HepG2 (cell line): ENCODE results near the gene SLC22A5. TPM values are rescaled to one million over a fixed set of nuclear protein-coding genes. Genes with fewer than 3 reads are reported as not detected.

ENCODE experiments used
- ATAC-seq: fragments of 200-7000 bp; cut with Tn5 transposase; 3 replicates; pipeline ENCODE4 v1.9.1; 2020; ENCODE audit warnings: mild to moderate bottlenecking, moderate library complexity
- BruUV-seq: library from RNA; stranded (reverse); fragments of 400-500 nt; replicated peaks from 2 replicates; lab custom pipeline; 2021; lab: Mats Ljungman, UMichigan
- CTCF ChIA-PET: fragments of 300-600 bp; formaldehyde crosslinking; extraction: SDS; loops from one replicate; lab custom pipeline; 2021; ENCODE audit warnings: low total read pairs, inconsistent platforms, low intra/inter-chr PET ratio; lab: Yijun Ruan, JAX
- POLR2A ChIA-PET: fragments of 350-600 bp; sonication (Branson Sonifier 250); formaldehyde crosslinking; loops from one replicate; lab custom pipeline; 2020; ENCODE audit warnings: antibody characterized with exemption, inconsistent platforms; lab: Yijun Ruan, JAX
- DNase-seq: peaks from one replicate; pipeline ENCODE4 v3.0.0-alpha.2; 2015; ENCODE audit warnings: low spot score
- FAIRE-seq: peaks from 3 replicates; lab custom pipeline; 2011; peaks lifted over from hg19 to GRCh38; lab: Jason Lieb, UNC
- H2AFZ ChIP-seq: one replicate; pipeline ENCODE4 v1.6.1; 2011; ENCODE audit warnings: low read length, inconsistent platforms
- H3K27ac ChIP-seq: fragments of 300-600 bp; 3 replicates; pipeline ENCODE4 v1.8.0; 2011; ENCODE audit warnings: mixed run types, mild to moderate bottlenecking, mixed read lengths, low read length, inconsistent platforms; ENCODE audit not compliant: insufficient read depth; ENCODE audit errors: extremely low read length
- H3K27me3 ChIP-seq, 2 experiments: fragments of 200-600 bp in 1 of 2; 2 replicates in 1 of 2; 3 replicates in 1 of 2; pipeline versions ENCODE4 v1.6.0 to v1.8.0; 2011; ENCODE audit warnings: low read length in 2 of 2, mild to moderate bottlenecking in 2 of 2, moderate library complexity in 2 of 2, inconsistent platforms in 1 of 2; ENCODE audit not compliant: insufficient read depth in 2 of 2, control insufficient read depth in 1 of 2
- H3K36me3 ChIP-seq, 2 experiments: fragments of 200-600 bp in 1 of 2; replicated peaks in 1 of 2; 2 replicates in 1 of 2; 3 replicates in 1 of 2; pipeline versions ENCODE4 v1.5.1 to v1.8.0; 2011; ENCODE audit warnings: low read length in 2 of 2, inconsistent platforms in 1 of 2; ENCODE audit not compliant: insufficient read depth in 2 of 2, control insufficient read depth in 1 of 2
- H3K4me1 ChIP-seq: 2 replicates; pipeline ENCODE4 v1.5.1; 2012; ENCODE audit warnings: low read length, inconsistent platforms; ENCODE audit not compliant: insufficient read depth
- H3K4me2 ChIP-seq: 2 replicates; pipeline ENCODE4 v1.6.0; 2011; ENCODE audit warnings: low read depth, low read length, inconsistent platforms
- H3K4me3 ChIP-seq, 3 experiments: fragments of 200-600 bp in 1 of 3; sonication (generic), shearing (Covaris generic) in 1 of 3; replicated peaks in 1 of 3; 2 replicates each; pipeline ENCODE4 v1.5.1; 2011 to 2016; ENCODE audit warnings: low read length in 3 of 3, inconsistent platforms in 2 of 3, low read depth in 2 of 3, mild to moderate bottlenecking in 2 of 3, control low read depth in 1 of 3, mixed read lengths in 1 of 3; ENCODE audit not compliant: insufficient read depth in 1 of 3
- H3K79me2 ChIP-seq: one replicate; pipeline ENCODE4 v1.6.1; 2011; ENCODE audit warnings: low read length, inconsistent platforms; ENCODE audit not compliant: insufficient read depth
- H3K9ac ChIP-seq: 2 replicates; pipeline ENCODE4 v1.6.0; 2011; ENCODE audit warnings: mild to moderate bottlenecking, low read depth, low read length, inconsistent platforms; ENCODE audit not compliant: insufficient read depth
- H3K9me3 ChIP-seq: 2 replicates; pipeline ENCODE4 v1.5.1; 2012; ENCODE audit warnings: mild to moderate bottlenecking, low read length
- H4K20me1 ChIP-seq: 2 replicates; pipeline ENCODE4 v1.6.0; 2011; ENCODE audit warnings: inconsistent platforms, mild to moderate bottlenecking, low read length, moderate library complexity; ENCODE audit not compliant: insufficient read depth
- CEBPB ChIP-seq: IDR thresholded peaks from 2 replicates; pipeline ENCODE4 v1.6.1; 2011; ENCODE audit warnings: low read depth, low read length, improper control_type of control experiment, borderline replicate concordance
- FOXK2 ChIP-seq: fragments of 450-650 bp; IDR thresholded peaks from 2 replicates; pipeline ENCODE4 v1.6.1; 2016
- HNF4A ChIP-seq: sonication (generic); formaldehyde crosslinking; IDR thresholded peaks from 2 replicates; pipeline ENCODE4 v1.4.0; 2020; ENCODE audit warnings: missing genetic modification reagents
- LCORL ChIP-seq, 2 experiments: fragments of 450-650 bp in 1 of 2; sonication (generic) in 1 of 2; formaldehyde crosslinking in 1 of 2; IDR thresholded peaks; 2 replicates each; pipeline versions ENCODE4 v1.5.0 to v1.6.1; 2017 to 2020; ENCODE audit warnings: antibody characterized with exemption in 1 of 2, missing genetic modification reagents in 1 of 2
- MTA1 ChIP-seq: sonication (generic); formaldehyde crosslinking; IDR thresholded peaks from 2 replicates; pipeline ENCODE4 v1.4.0; 2020; ENCODE audit warnings: missing genetic modification reagents, mild to moderate bottlenecking, borderline replicate concordance
- MXI1 ChIP-seq: IDR thresholded peaks from 3 replicates; pipeline ENCODE4 v1.6.1; 2012; ENCODE audit warnings: low read depth, low read length, inconsistent platforms, borderline replicate concordance
- MZF1 ChIP-seq: sonication (generic); formaldehyde crosslinking; IDR thresholded peaks from 2 replicates; pipeline ENCODE4 v1.8.1; 2023; ENCODE audit warnings: mild to moderate bottlenecking, missing genetic modification reagents, borderline replicate concordance
- RAD21 ChIP-seq: fragments of 450-650 bp; formaldehyde crosslinking; IDR thresholded peaks from 2 replicates; pipeline ENCODE4 v1.5.0; 2020; ENCODE audit warnings: mild to moderate bottlenecking
- RFX1 ChIP-seq: fragments of 450-650 bp; IDR thresholded peaks from 2 replicates; pipeline ENCODE4 v1.6.1; 2017
- STAG1 ChIP-seq: sonication (generic); formaldehyde crosslinking; IDR thresholded peaks from 2 replicates; pipeline ENCODE4 v1.4.0; 2020; ENCODE audit warnings: missing genetic modification reagents
- STAT5B ChIP-seq: sonication (generic); formaldehyde crosslinking; IDR thresholded peaks from 2 replicates; pipeline ENCODE4 v1.4.0; 2020; ENCODE audit warnings: missing genetic modification reagents
- ZBTB21 ChIP-seq: sonication (generic); formaldehyde crosslinking; IDR thresholded peaks from 2 replicates; pipeline ENCODE4 v1.4.0; 2020; ENCODE audit warnings: missing genetic modification reagents
- ZNF564 ChIP-seq: sonication (generic); formaldehyde crosslinking; IDR thresholded peaks from 2 replicates; pipeline ENCODE4 v1.8.1; 2023; ENCODE audit warnings: mild to moderate bottlenecking, missing genetic modification reagents
- ZSCAN21 ChIP-seq: sonication (generic); formaldehyde crosslinking; IDR thresholded peaks from 2 replicates; pipeline ENCODE4 v1.8.0; 2022; ENCODE audit warnings: mild to moderate bottlenecking, missing genetic modification reagents, moderate library complexity, borderline replicate concordance
- ZSCAN30 ChIP-seq: sonication (generic); formaldehyde crosslinking; IDR thresholded peaks from 2 replicates; pipeline ENCODE4 v1.5.0; 2020; ENCODE audit warnings: mild to moderate bottlenecking, missing genetic modification reagents
- WGBS: methylation state at CpG from one replicate; pipeline ENCODE4 v1.1.6; 2017; ENCODE audit warnings: low lambda C conversion rate; 5-methylcytosine and 5-hydroxymethylcytosine counted together
- in situ Hi-C: cut with HindIII; loops from 2 replicates; pipeline ENCODE4 v1.10.0; 2017; ENCODE audit warnings: low pct_unique_long_range_greater_than_20kb; ENCODE audit not compliant: extremely low pct_ligation_motif_present
- intact Hi-C: fragments of 100-400 bp; cut with micrococcal nuclease; formaldehyde crosslinking; loops from one replicate; pipeline ENCODE4 v1.10.0; 2022; ENCODE audit not compliant: unreplicated experiment
- polyA plus RNA-seq, 8 experiments: library from polyadenylated mRNA; depleted of rRNA in 3 of 8; stranded (reverse) in 7 of 8; unstranded in 1 of 8; fragments of >200 nt; fragmentation: Illumina TruSeq in 4 of 8; extraction: Trizol in 4 of 8; gene quantifications; 2 replicates each; pipeline versions ENCODE4 v1.2.1 to v1.2.3, GENCODE V29; 2011 to 2016; ENCODE audit warnings: low read depth in 4 of 8, missing spikeins in 1 of 8, mixed read lengths in 1 of 8; ENCODE audit not compliant: insufficient read depth in 1 of 8
- total RNA-seq, 5 experiments: library from RNA; depleted of rRNA; stranded (reverse); fragments of >200 nt; fragmentation: Illumina TruSeq; extraction: Trizol; gene quantifications; 2 replicates each; pipeline ENCODE4 v1.2.3, GENCODE V29; 2016; ENCODE audit warnings: low read depth in 1 of 5
- TF ChIP-seq, protein P1 (sequence below): sonication (generic); formaldehyde crosslinking; IDR thresholded peaks from 2 replicates; pipeline ENCODE4 v1.4.0; 2020; ENCODE audit warnings: mild to moderate bottlenecking, missing genetic modification reagents
- TF ChIP-seq, protein P2 (sequence below): sonication (generic); formaldehyde crosslinking; IDR thresholded peaks from 2 replicates; pipeline ENCODE4 v1.4.0; 2020; ENCODE audit warnings: mild to moderate bottlenecking, missing genetic modification reagents
- TF ChIP-seq, protein P3 (sequence below): IDR thresholded peaks from 2 replicates; pipeline ENCODE4 v1.6.1; 2016; ENCODE audit warnings: low read depth, borderline replicate concordance

SLC22A5 gene
- total and polyA plus RNA-seq, 2 of the 13 experiments (the other 11 are each of a cell fraction or from before 2014, with no cell fraction given), result 7.1 to 15.1 TPM

DNA sequence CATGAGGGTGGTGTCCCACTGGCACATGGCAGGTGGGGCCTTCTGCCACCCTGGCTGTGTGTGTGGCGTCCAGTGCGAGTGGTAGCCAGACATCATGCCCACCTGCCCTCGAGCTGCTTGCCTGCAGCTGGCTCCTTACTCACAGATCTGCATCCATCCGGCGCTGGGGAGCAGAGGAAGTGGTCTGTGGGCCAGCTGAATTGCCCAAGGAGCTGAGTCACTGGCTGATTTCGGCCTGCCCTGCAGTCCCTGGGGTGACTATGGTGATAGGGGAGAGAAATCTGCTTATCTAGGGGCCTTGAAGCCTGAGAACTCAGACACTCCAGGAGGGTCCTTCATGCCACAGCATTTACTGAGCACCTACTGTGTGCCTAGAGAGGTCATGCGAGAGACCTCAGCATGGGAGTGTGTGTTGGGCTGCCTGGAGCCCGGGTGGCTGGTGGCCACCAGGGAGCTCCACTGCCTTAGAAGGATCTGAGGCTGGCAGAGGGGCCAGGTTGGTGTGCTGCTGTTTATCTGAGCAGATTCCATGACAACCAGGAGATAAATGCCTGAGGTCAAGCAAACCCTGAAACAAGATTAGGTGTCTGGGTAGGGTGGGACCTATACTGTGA is 57.1 kb downstream of the SLC22A5 start:
- DNase-seq (peak; percentile 58), FAIRE-seq (no peak), ATAC-seq (peak; percentile 81)
- no peak overlapping the region for H2AFZ ChIP-seq
- no peaks in the 10 kb centered on the region; a peak in 1 of 5 replicates for H3K36me3 ChIP-seq
- peak overlapping the region; percentile 62 for H3K9ac ChIP-seq
- H3K4me2 ChIP-seq, result peak overlapping the region; percentile 63
- H3K4me3 ChIP-seq, result no peak overlapping the region
- BruUV-seq, result no TSS peak
- in situ Hi-C loops (loop anchor here (10.0 kb wide), 1 partner anchor 68 kb away; the partner anchor contains the start of gene IRF1), intact Hi-C loops (loop anchor here (2.0 kb wide), 1 partner anchor 74 kb away; no protein-coding TSS in a partner anchor)
- H3K27me3 ChIP-seq, result no peaks in the 10 kb centered on the region
- no peaks in the 10 kb centered on the region for H4K20me1 ChIP-seq
- CTCF ChIA-PET, result interaction anchor here (1.1 to 1.9 kb wide), 2 partner anchors 43 to 75 kb away, joined by 3 to 8 read pairs; no protein-coding TSS in a partner anchor
- WGBS, result 86% methylated on average over 5 of the region's 8 CpGs
- peaks cover 76% of the 10 kb centered on the region for H3K4me1 ChIP-seq
- no peak overlapping the region for H3K27ac ChIP-seq
- no peaks in the 10 kb centered on the region for H3K9me3 ChIP-seq
- no peaks in the 10 kb centered on the region for H3K79me2 ChIP-seq
- POLR2A ChIA-PET, result interaction anchor here (1.3 to 6.7 kb wide), 9 partner anchors 15 to 76 kb away, joined by 3 to 86 read pairs (median 6); partner anchors contain the start of gene IRF1
- TF ChIP-seq LCORL (IDR thresholded peaks at IDR 0.05), result no peak
- peak; percentile 60; the same call in 1 of the 2 replicates for TF ChIP-seq LCORL (CRISPR knock-in tag; IDR thresholded peaks at IDR 0.05)
- TF ChIP-seq CEBPB, result 0 out of 2 replicates have a peak, but pooled peaks have one; percentile 0
- TF ChIP-seq ZBTB21 (CRISPR knock-in tag), result no peak
- TF ChIP-seq MTA1 (CRISPR knock-in tag), result no peak
- TF ChIP-seq, protein P1, sequence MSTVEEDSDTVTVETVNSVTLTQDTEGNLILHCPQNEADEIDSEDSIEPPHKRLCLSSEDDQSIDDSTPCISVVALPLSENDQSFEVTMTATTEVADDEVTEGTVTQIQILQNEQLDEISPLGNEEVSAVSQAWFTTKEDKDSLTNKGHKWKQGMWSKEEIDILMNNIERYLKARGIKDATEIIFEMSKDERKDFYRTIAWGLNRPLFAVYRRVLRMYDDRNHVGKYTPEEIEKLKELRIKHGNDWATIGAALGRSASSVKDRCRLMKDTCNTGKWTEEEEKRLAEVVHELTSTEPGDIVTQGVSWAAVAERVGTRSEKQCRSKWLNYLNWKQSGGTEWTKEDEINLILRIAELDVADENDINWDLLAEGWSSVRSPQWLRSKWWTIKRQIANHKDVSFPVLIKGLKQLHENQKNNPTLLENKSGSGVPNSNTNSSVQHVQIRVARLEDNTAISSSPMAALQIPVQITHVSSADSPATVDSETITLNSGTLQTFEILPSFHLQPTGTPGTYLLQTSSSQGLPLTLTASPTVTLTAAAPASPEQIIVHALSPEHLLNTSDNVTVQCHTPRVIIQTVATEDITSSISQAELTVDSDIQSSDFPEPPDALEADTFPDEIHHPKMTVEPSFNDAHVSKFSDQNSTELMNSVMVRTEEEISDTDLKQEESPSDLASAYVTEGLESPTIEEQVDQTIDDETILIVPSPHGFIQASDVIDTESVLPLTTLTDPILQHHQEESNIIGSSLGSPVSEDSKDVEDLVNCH (CRISPR knock-in tag), result no peak
- TF ChIP-seq RAD21 (CRISPR knock-in tag), result peak; percentile 67; the same call in 1 of the 2 replicates
- no peak for TF ChIP-seq STAT5B
- TF ChIP-seq ZSCAN30 (CRISPR knock-in tag), result no peak
- peak; percentile 69 for TF ChIP-seq STAG1 (CRISPR knock-in tag)
- no peak for TF ChIP-seq MZF1 (CRISPR knock-in tag)
- peak; percentile 68; the same call in 1 of the 2 replicates for TF ChIP-seq RFX1
- TF ChIP-seq ZNF564 (CRISPR knock-in tag), result no peak
- TF ChIP-seq, protein P2, sequence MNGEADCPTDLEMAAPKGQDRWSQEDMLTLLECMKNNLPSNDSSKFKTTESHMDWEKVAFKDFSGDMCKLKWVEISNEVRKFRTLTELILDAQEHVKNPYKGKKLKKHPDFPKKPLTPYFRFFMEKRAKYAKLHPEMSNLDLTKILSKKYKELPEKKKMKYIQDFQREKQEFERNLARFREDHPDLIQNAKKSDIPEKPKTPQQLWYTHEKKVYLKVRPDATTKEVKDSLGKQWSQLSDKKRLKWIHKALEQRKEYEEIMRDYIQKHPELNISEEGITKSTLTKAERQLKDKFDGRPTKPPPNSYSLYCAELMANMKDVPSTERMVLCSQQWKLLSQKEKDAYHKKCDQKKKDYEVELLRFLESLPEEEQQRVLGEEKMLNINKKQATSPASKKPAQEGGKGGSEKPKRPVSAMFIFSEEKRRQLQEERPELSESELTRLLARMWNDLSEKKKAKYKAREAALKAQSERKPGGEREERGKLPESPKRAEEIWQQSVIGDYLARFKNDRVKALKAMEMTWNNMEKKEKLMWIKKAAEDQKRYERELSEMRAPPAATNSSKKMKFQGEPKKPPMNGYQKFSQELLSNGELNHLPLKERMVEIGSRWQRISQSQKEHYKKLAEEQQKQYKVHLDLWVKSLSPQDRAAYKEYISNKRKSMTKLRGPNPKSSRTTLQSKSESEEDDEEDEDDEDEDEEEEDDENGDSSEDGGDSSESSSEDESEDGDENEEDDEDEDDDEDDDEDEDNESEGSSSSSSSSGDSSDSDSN, result 0 out of 2 replicates have a peak, but pooled peaks have one; percentile 12
- TF ChIP-seq ZSCAN21 (CRISPR knock-in tag), result 0 out of 2 replicates have a peak, but pooled peaks have one; percentile 29
- TF ChIP-seq MXI1, result 0 out of 3 replicates have a peak, but pooled peaks have one; percentile 7
- TF ChIP-seq, protein P3, sequence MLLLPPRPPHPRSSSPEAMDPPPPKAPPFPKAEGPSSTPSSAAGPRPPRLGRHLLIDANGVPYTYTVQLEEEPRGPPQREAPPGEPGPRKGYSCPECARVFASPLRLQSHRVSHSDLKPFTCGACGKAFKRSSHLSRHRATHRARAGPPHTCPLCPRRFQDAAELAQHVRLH (CRISPR knock-in tag), result 0 out of 2 replicates have a peak, but pooled peaks have one; percentile 14
- TF ChIP-seq FOXK2, result peak; percentile 33; the same call in 1 of the 2 replicates
- 0 out of 2 replicates have a peak, but pooled peaks have one; percentile 19 for TF ChIP-seq HNF4A
